CD4-positive, alpha-beta memory T cell (primary cell): ENCODE results near the gene MIEF1. TPM values are rescaled to one million over a fixed set of nuclear protein-coding genes. Genes with fewer than 3 reads are reported as not detected.

Experiments
- CTCF ChIA-PET: fragments of 350-600 bp; sonication (Branson Sonifier 250); formaldehyde crosslinking; loops from one replicate; lab custom pipeline; 2021; ENCODE audit warnings: inconsistent platforms; ENCODE audit not compliant: partially characterized antibody; lab: Charles Lee
- POLR2A ChIA-PET: fragments of 350-600 bp; sonication (Branson Sonifier 250); formaldehyde crosslinking; loops from one replicate; lab custom pipeline; 2021; ENCODE audit not compliant: partially characterized antibody; lab: Charles Lee
- DNase-seq, 5 donors: peaks; one replicate each; pipeline versions ENCODE4 v3.0.0 to v3.0.0-alpha.2; 2020 to 2022; ENCODE audit warnings: mixed read lengths in 1 of 5
- H3K27ac ChIP-seq: one replicate; pipeline ENCODE4 v1.7.0; 2013; ENCODE audit warnings: low read depth, low read length
- H3K27me3 ChIP-seq: 2 replicates; pipeline ENCODE4 v1.7.0; 2013; ENCODE audit warnings: mild to moderate bottlenecking, low read length, moderate library complexity; ENCODE audit not compliant: insufficient read depth
- H3K36me3 ChIP-seq: 2 replicates; pipeline ENCODE4 v1.7.0; 2013; ENCODE audit warnings: mild to moderate bottlenecking, low read length, moderate library complexity; ENCODE audit not compliant: insufficient read depth
- H3K4me1 ChIP-seq: 2 replicates; pipeline ENCODE4 v1.7.0; 2013; ENCODE audit warnings: mild to moderate bottlenecking, low read length, moderate library complexity; ENCODE audit not compliant: insufficient read depth
- H3K4me3 ChIP-seq, 2 donors: one replicate each; pipeline ENCODE4 v1.7.0; 2013; ENCODE audit warnings: low read length in 2 of 2, mild to moderate bottlenecking in 1 of 2
- H3K9me3 ChIP-seq, 2 donors: one replicate each; pipeline ENCODE4 v1.7.0; 2013; ENCODE audit warnings: low read length in 2 of 2, control low read depth in 1 of 2; ENCODE audit not compliant: control insufficient read depth in 1 of 2
- H3K27ac Mint-ChIP-seq, 7 donors: one replicate each; pipeline ENCODE4 v1.8.0; 2020 to 2021; ENCODE audit warnings: mixed read lengths in 7 of 7, mild to moderate bottlenecking in 6 of 7, inconsistent platforms in 3 of 7, moderate library complexity in 3 of 7
- H3K27me3 Mint-ChIP-seq, 2 donors: one replicate each; pipeline ENCODE4 v1.8.0; 2020 to 2021; ENCODE audit warnings: mixed read lengths in 2 of 2
- H3K36me3 Mint-ChIP-seq, 2 donors: one replicate each; pipeline ENCODE4 v1.8.0; 2020 to 2021; ENCODE audit warnings: mixed read lengths in 2 of 2, inconsistent platforms in 1 of 2, mild to moderate bottlenecking in 1 of 2
- H3K4me1 Mint-ChIP-seq, 4 donors: one replicate each; pipeline ENCODE4 v1.8.0; 2020 to 2021; ENCODE audit warnings: mixed read lengths in 4 of 4, mild to moderate bottlenecking in 1 of 4
- H3K4me3 Mint-ChIP-seq, 8 donors: one replicate each; pipeline ENCODE4 v1.8.0; 2020 to 2021; ENCODE audit warnings: mixed read lengths in 8 of 8, mild to moderate bottlenecking in 7 of 8, moderate library complexity in 6 of 8, inconsistent platforms in 3 of 8
- H3K9me3 Mint-ChIP-seq, 8 donors: one replicate each; pipeline ENCODE4 v1.8.0; 2020 to 2021; ENCODE audit warnings: mixed read lengths in 8 of 8, mild to moderate bottlenecking in 5 of 8, inconsistent platforms in 3 of 8, moderate library complexity in 1 of 8
- intact Hi-C: fragments of 100-400 bp; cut with micrococcal nuclease; formaldehyde crosslinking; loops from one replicate; pipeline ENCODE4 v1.15.1; 2023
- polyA plus RNA-seq, 2 donors: library from polyadenylated mRNA; unstranded; fragments of 300-500 nt; fragmentation: Illumina TruSeq; gene quantifications; one replicate each; pipeline ENCODE4 v1.2.3, GENCODE V29; 2021
- total RNA-seq, 2 experiments: library from RNA; stranded (reverse); gene quantifications; one replicate each; pipeline ENCODE4 v1.2.3, GENCODE V29; 2021

MIEF1 gene
- total and polyA plus RNA-seq, 4 experiments from 2014 or later = 15.4 to 44.3 (median 34.0) TPM

DNA sequence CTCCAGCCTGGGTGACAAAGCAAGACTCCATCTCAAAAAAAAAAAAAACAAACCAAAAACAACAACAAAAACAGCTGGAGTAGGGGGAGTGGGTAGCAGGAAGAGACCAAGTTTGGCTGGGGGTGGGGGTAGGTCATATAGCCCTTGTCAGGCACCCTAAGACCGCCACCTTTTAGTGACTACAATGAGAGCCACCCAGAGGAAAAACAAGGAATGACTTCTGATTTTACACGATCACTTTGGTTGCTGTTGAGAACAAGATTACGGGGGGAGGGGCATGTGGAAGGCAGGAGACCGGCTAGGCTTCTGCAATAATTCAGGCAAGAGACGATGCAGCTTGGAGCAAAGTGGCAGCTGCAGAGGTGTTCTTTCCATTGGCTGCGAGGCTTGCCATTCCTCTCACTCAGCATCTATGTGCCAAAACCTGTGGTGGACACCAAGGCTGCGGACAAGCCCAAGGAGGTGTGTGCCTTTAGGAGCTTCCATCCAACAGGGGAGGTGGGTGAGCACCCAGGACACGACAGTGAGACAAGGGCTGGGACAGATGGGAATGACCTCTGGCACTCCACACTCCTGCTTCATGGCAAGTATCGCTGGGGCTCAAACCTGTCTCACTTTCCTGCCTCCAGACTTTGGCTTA is 28.7 kb downstream of the MIEF1 start:
- Mint-ChIP-seq H3K36me3 (peaks cover 10 to 45% of the 10 kb centered on the region in 2 donors), H3K27me3 (no peaks in the 10 kb centered on the region), H3K4me1 (peaks cover 40 to 74% (median 63%) of the 10 kb centered on the region in 4 donors), H3K27ac (peak overlapping the region; percentile 73 to 100 (median 90)), H3K4me3 (peak overlapping the region; percentile 92 to 98 (median 96)), H3K9me3 (peaks cover 0 to 2% (median 0%) of the 10 kb centered on the region in 8 donors)
- Histone ChIP-seq H3K36me3 (peaks cover 20% of the 10 kb centered on the region), H3K4me1 (peaks cover 70% of the 10 kb centered on the region), H3K27ac (no peak overlapping the region), H3K4me3 (no peak overlapping the region), H3K9me3 (no peaks in the 10 kb centered on the region), H3K27me3 (no peaks in the 10 kb centered on the region)
- ChIA-PET POLR2A (interaction anchor here (0.9 to 14.5 kb wide), 13 partner anchors 9 to 514 kb away, joined by 3 to 165 read pairs (median 9); partner anchors contain the start of genes ATF4, CBX7, MIEF1 and RPL3), CTCF (interaction anchor here (0.9 to 12.4 kb wide), 14 partner anchors 8 to 514 kb away, joined by 3 to 345 read pairs (median 12); partner anchors contain the start of genes ATF4 and TAB1)
- DNase-seq = peak in 2 of 5 donors; percentile 34 to 47
- intact Hi-C loops = no loop called here

DNA sequence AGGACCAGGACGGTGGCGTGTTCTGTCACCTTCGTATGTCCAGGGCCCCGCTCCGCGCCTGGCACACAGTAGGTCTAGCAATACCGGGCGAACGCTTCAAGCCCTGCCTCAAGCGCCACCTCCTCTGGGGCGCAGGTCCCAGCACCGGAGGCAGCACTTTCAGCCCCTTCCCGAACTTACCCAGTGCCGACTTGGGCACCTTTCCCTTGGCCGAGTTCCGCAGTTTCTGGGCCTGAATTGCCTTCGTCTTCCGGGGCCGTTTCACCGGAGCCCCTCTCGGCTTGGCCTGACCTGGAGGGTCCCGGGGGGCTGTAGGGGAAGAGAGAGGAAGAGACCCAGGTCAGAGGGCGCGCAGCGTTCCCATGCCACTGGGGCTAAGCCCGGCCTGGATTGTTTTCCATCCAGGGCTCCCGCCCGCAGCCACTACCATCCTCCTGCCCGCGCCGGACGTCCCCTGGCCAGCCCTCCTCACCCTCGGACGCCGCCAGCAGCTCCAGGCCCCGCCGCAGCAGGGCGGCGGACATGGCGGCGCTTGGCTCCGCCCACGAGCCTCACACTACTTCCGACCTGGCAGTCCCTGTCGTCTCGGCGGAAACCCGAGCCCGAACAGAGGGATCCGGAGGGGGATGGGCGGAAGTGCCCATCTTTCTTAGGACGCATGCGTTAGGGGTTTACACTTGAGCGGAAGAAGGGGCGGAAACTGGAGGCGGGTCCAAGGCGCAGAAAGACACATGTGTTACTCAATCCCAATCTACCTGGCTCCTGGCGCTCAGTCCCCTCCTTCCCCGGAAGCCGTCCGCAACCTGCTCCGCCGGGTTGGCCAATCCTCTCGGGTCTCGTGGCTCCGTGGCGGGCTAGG is 30.4 kb downstream of the MIEF1 start, which contains the start of gene RPS19BP1:
Gene RPS19BP1, minus strand, starts transcription at position 534 of the 859 bp plus-strand sequence. Its CDS starts 10 bp downstream, at position 524.
- CTCF ChIA-PET = interaction anchor here (1.4 to 12.4 kb wide), 5 partner anchors 10 to 512 kb away, joined by 4 to 345 read pairs (median 4); no protein-coding TSS in a partner anchor
- H3K4me1 Mint-ChIP-seq = peaks cover 35 to 61% (median 50%) of the 10 kb centered on the region in 4 donors
- H3K36me3 Mint-ChIP-seq = peaks cover 10 to 41% of the 10 kb centered on the region in 2 donors

GRCh38 chr22:39534092-39534506 is 32.0 kb downstream of the MIEF1 start:
- CTCF ChIA-PET = interaction anchor here (0.8 to 8.7 kb wide), 26 partner anchors 11 to 953 kb away, joined by 3 to 179 read pairs (median 5); partner anchors contain the start of genes ADSL and MIEF1
- Mint-ChIP-seq H3K27ac (peak overlapping the region in 4 of 7 donors; percentile 18 to 59 (median 42)), H3K27me3 (no peaks in the 10 kb centered on the region), H3K4me3 (no peak overlapping the region), H3K4me1 (peaks cover 28 to 44% (median 36%) of the 10 kb centered on the region in 4 donors), H3K36me3 (peaks cover 10 to 30% of the 10 kb centered on the region in 2 donors), H3K9me3 (peaks cover 0 to 2% (median 0%) of the 10 kb centered on the region in 8 donors)
- Histone ChIP-seq H3K4me1 (peaks cover 39% of the 10 kb centered on the region), H3K27me3 (no peaks in the 10 kb centered on the region), H3K27ac (no peak overlapping the region), H3K4me3 (no peak overlapping the region), H3K36me3 (peaks cover 10% of the 10 kb centered on the region), H3K9me3 (no peaks in the 10 kb centered on the region)
- DNase-seq = peak in 1 of 5 donors; percentile 28
- intact Hi-C loops = loop anchor here (1.0 kb wide), 3 partner anchors 406 to 814 kb away; no protein-coding TSS in a partner anchor
- POLR2A ChIA-PET = interaction anchor here (0.9 to 14.5 kb wide), 10 partner anchors 9 to 813 kb away, joined by 3 to 165 read pairs (median 6); partner anchors contain the start of genes ADSL, ATF4, MIEF1 and RPL3

More for the DNA sequence above, 30.4 kb downstream of the MIEF1 start, which contains the start of gene RPS19BP1:
- Mint-ChIP-seq H3K4me3 (peak within 1 kb of the TSS; percentile 92 to 98 (median 96)), H3K9me3 (peaks cover 0 to 2% (median 0%) of the 10 kb centered on the region in 8 donors), H3K27me3 (no peaks in the 10 kb centered on the region), H3K27ac (peak within 1 kb of the TSS; percentile 93 to 100 (median 97))
- DNase-seq = peak; percentile 98 to 100 (median 99)
- intact Hi-C loops = loop anchor here (1.0 to 2.0 kb wide), 5 partner anchors 12 to 646 kb away; partner anchors contain the start of genes ATF4 and MIEF1
- Histone ChIP-seq H3K36me3 (peaks cover 20% of the 10 kb centered on the region), H3K4me1 (peaks cover 56% of the 10 kb centered on the region), H3K4me3 (peak within 1 kb of the TSS; percentile 71 to 91), H3K9me3 (no peaks in the 10 kb centered on the region), H3K27me3 (no peaks in the 10 kb centered on the region), H3K27ac (peak within 1 kb of the TSS; percentile 93)
- POLR2A ChIA-PET = interaction anchor here (0.6 to 14.5 kb wide), 15 partner anchors 10 to 814 kb away, joined by 3 to 165 read pairs (median 4); partner anchors contain the start of genes ADSL, ATF4, MIEF1 and RPL3

DNA sequence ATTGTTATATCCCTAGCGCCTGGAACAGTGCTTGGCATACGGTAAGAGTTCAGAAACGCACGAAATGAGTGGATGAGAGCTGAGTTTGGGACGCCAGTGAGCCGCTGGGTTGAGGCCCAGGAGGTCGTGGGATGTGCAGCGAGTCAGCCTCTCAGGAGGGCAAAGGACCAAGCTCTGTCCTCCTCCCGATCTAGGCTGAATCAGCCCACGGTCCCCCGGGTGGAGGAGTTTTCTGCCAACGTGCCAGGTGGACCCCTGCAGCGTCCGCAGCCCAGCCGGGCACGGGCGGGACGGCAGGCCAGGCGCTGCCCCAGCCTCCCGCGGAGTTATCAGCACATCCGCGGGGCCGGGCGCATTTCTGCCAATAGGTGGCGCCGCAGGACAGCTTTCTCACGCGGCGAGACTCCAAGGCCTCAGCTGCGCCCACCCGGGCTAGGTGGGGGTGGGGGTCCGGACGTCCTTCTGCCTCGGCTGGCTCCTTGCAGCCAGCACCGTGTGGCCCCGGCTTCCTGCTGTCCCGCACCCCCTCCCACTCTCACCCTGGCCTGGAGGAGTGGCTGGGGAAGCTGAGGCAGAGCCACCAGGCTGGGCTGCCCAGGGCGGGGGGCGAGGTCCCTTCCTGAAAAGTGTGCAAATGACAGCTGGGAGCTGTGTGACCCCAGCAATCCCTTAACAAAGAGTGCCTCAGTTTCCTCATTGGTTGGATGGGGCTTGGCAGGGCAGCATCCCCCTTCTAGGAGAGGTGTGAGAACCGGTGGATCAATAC is 32.7 kb downstream of the MIEF1 start:
- DNase-seq = peak; percentile 68 to 77 (median 73)
- Histone ChIP-seq H3K27me3 (no peaks in the 10 kb centered on the region), H3K4me1 (peaks cover 33% of the 10 kb centered on the region), H3K9me3 (no peaks in the 10 kb centered on the region), H3K27ac (no peak overlapping the region), H3K4me3 (peak overlapping the region in 1 of 2 donors; percentile 24), H3K36me3 (peaks cover 5% of the 10 kb centered on the region)
- peaks cover 24 to 37% (median 31%) of the 10 kb centered on the region in 4 donors for H3K4me1 Mint-ChIP-seq
- intact Hi-C loops = loop anchor here (1.0 kb wide), 3 partner anchors 406 to 814 kb away; no protein-coding TSS in a partner anchor
- no peaks in the 10 kb centered on the region for H3K27me3 Mint-ChIP-seq
- ChIA-PET POLR2A (interaction anchor here (0.8 to 4.4 kb wide), 11 partner anchors 10 to 813 kb away, joined by 3 to 41 read pairs (median 4); partner anchors contain the start of genes ADSL, ATF4, MIEF1 and RPL3), CTCF (interaction anchor here (0.6 to 8.7 kb wide), 30 partner anchors 8 to 952 kb away, joined by 3 to 179 read pairs (median 4); partner anchors contain the start of genes ADSL and MIEF1)
- H3K36me3 Mint-ChIP-seq = peaks cover 10 to 23% of the 10 kb centered on the region in 2 donors
- peaks cover 0 to 2% (median 0%) of the 10 kb centered on the region in 8 donors for H3K9me3 Mint-ChIP-seq
- H3K4me3 Mint-ChIP-seq = peak overlapping the region in 2 of 8 donors; percentile 10 to 36
- peak overlapping the region in 2 of 7 donors; percentile 18 to 77 for H3K27ac Mint-ChIP-seq

DNA sequence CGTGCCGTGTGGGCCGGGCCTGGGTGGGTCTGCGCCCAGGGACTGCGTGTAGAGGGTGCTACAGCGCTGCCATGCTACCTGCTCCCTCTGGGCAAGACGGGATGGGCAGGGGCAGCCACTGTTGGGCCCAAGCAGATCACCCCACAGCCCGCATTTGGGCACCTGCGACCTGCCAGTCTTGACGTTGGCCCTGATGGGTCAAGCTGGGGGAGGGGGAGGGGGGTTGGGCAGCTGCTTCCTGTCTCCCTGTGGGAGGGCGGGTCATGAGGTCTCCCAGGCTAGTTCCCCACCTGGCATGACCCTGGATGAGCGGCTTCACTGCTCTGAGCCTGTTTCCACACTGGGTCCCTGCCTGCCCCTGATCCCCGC is 33.3 kb downstream of the MIEF1 start:
- intact Hi-C loops = no loop called here

More for the DNA sequence above, 33.3 kb downstream of the MIEF1 start:
- peak in 1 of 5 donors; percentile 38 for DNase-seq
- Mint-ChIP-seq H3K4me3 (no peak overlapping the region), H3K9me3 (peaks cover 0 to 2% (median 0%) of the 10 kb centered on the region in 8 donors), H3K36me3 (peaks cover 10 to 19% of the 10 kb centered on the region in 2 donors), H3K27me3 (no peaks in the 10 kb centered on the region), H3K4me1 (peaks cover 19 to 32% (median 26%) of the 10 kb centered on the region in 4 donors), H3K27ac (no peak overlapping the region)
- peaks cover 27% of the 10 kb centered on the region for H3K4me1 ChIP-seq
- ChIA-PET CTCF (interaction anchor here (0.6 to 8.7 kb wide), 24 partner anchors 9 to 951 kb away, joined by 3 to 179 read pairs (median 5); partner anchors contain the start of gene ADSL), POLR2A (interaction anchor here (1.0 to 4.4 kb wide), 7 partner anchors 15 to 813 kb away, joined by 3 to 41 read pairs (median 8); partner anchors contain the start of genes ADSL, ATF4 and MIEF1)
- no peaks in the 10 kb centered on the region for H3K9me3 ChIP-seq
- no peaks in the 10 kb centered on the region for H3K36me3 ChIP-seq
- H3K27ac ChIP-seq = no peak overlapping the region
- H3K27me3 ChIP-seq = no peaks in the 10 kb centered on the region
- no peak overlapping the region for H3K4me3 ChIP-seq
